ENCODE data around the gene SYK. TPM values are rescaled to one million over a fixed set of nuclear protein-coding genes. Genes with fewer than 3 reads are reported as not detected.

Gene SYK
- total RNA-seq, 1 experiment from 2014 or later, result 0.28 TPM

DNA sequence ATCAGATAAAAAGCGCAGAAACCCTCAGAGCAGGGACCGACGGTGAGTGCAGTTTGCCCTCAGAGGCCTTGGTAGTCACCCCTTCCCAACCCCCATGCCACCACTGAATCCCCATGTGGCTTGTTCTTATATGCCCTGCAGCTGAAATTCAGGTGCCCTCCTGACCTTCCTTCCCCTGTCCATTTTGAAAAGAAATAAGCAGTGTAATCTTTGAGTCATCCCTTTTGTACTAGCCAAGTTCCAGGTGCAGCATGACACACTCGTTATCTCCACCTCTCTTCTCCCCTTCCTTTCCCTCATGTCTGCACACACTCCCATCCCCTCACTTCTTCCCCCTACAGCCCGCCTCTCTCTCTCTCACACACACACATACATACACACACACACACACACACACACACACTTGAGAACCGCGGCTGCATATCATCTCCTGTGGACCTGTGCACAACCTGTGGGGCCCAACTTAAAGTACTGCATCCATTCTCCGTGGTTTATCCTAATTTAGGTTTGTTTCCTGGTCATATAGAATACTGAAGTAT lies 53.1 kb downstream of the SYK start:
- TF ChIP-seq, protein P1, sequence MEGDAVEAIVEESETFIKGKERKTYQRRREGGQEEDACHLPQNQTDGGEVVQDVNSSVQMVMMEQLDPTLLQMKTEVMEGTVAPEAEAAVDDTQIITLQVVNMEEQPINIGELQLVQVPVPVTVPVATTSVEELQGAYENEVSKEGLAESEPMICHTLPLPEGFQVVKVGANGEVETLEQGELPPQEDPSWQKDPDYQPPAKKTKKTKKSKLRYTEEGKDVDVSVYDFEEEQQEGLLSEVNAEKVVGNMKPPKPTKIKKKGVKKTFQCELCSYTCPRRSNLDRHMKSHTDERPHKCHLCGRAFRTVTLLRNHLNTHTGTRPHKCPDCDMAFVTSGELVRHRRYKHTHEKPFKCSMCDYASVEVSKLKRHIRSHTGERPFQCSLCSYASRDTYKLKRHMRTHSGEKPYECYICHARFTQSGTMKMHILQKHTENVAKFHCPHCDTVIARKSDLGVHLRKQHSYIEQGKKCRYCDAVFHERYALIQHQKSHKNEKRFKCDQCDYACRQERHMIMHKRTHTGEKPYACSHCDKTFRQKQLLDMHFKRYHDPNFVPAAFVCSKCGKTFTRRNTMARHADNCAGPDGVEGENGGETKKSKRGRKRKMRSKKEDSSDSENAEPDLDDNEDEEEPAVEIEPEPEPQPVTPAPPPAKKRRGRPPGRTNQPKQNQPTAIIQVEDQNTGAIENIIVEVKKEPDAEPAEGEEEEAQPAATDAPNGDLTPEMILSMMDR (IDR thresholded peaks at IDR 0.05), result no peak
- TF ChIP-seq, protein P2, sequence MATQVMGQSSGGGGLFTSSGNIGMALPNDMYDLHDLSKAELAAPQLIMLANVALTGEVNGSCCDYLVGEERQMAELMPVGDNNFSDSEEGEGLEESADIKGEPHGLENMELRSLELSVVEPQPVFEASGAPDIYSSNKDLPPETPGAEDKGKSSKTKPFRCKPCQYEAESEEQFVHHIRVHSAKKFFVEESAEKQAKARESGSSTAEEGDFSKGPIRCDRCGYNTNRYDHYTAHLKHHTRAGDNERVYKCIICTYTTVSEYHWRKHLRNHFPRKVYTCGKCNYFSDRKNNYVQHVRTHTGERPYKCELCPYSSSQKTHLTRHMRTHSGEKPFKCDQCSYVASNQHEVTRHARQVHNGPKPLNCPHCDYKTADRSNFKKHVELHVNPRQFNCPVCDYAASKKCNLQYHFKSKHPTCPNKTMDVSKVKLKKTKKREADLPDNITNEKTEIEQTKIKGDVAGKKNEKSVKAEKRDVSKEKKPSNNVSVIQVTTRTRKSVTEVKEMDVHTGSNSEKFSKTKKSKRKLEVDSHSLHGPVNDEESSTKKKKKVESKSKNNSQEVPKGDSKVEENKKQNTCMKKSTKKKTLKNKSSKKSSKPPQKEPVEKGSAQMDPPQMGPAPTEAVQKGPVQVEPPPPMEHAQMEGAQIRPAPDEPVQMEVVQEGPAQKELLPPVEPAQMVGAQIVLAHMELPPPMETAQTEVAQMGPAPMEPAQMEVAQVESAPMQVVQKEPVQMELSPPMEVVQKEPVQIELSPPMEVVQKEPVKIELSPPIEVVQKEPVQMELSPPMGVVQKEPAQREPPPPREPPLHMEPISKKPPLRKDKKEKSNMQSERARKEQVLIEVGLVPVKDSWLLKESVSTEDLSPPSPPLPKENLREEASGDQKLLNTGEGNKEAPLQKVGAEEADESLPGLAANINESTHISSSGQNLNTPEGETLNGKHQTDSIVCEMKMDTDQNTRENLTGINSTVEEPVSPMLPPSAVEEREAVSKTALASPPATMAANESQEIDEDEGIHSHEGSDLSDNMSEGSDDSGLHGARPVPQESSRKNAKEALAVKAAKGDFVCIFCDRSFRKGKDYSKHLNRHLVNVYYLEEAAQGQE (IDR thresholded peaks at IDR 0.05; ENCODE audit: insufficient read depth in 1 of 2, low read depth in 2 of 2, low read length in 1 of 2), result no peak
- TF ChIP-seq POLR2AphosphoS5 (IDR thresholded peaks at IDR 0.05; ENCODE audit: low read depth, low read length), result no peak
- TF ChIP-seq SIN3A (IDR thresholded peaks at IDR 0.05; ENCODE audit: borderline replicate concordance, insufficient read depth, low read depth, low read length), result no peak
- no peak for TF ChIP-seq TCF7L2 (IDR thresholded peaks at IDR 0.05; ENCODE audit: low read depth, low read length)
- Histone ChIP-seq H3K4me3 (ENCODE audit: low read depth in 2 of 2, low read length in 2 of 2) (no peak overlapping the region), H3K27ac (ENCODE audit: low read length) (no peak overlapping the region), H3K4me1 (ENCODE audit: control insufficient read depth, insufficient read depth, low read length) (no peaks in the 10 kb centered on the region), H3K27me3 (ENCODE audit: control insufficient read depth, insufficient read depth, low read length) (no peaks in the 10 kb centered on the region), H3K36me3 (ENCODE audit: control insufficient read depth, insufficient read depth, low read length) (no peaks in the 10 kb centered on the region), H3K9me3 (ENCODE audit: control insufficient read depth, insufficient read depth, low read depth, low read length) (no peaks in the 10 kb centered on the region)
- POLR2A ChIA-PET, result no interaction called here
- no peak for DNase-seq (ENCODE audit: low read depth, low spot score)
- CTCF ChIA-PET, result no interaction called here
- no peak for ATAC-seq
- no TSS peak for BruUV-seq (replicated peaks)
- intact Hi-C loops (cut with micrococcal nuclease; ENCODE audit: unreplicated experiment), result no loop called here
- in situ Hi-C loops (cut with HindIII; ENCODE audit: low pct_unique_long_range_greater_than_20kb, low sequenced_read_pairs), result no loop called here

DNA sequence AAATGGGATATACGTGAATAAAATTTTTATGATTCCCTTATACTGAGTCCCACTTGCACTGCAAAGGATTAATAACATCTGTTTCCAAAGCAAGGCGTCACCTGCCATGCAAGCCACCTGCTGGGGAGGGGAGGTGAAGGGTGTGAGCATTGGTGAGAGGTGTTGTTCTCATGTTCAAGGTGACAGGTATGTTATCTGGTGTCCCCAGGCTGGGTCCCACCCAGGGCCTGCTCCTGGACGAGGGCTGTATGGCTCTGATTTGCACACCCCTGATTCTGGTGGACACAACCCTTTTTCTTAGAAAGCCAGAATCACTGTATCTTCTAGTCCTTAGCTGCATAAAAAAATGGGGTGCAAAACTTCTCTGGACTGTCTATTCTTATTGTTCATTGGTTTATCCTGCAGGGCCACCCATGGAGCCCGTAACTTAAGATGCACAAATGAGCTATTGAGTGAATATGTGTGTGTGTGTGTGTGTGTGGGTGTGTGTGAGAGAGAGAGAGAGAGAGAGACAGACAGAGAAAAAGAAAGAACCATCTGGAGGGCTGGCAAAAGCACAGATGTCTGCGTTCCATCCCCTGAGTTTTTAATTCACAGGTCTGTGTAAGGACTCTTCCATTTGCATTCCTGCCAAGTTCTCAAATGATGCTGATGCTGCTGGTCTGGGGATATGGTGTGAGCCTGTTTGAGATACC lies 53.7 kb downstream of the SYK start:
- CTCF ChIA-PET, result no interaction called here
- DNase-seq (ENCODE audit: low read depth, low spot score), result no peak
- TF ChIP-seq, protein P1 (IDR thresholded peaks at IDR 0.05), result no peak
- TF ChIP-seq TCF7L2 (IDR thresholded peaks at IDR 0.05; ENCODE audit: low read depth, low read length) (no peak), POLR2AphosphoS5 (IDR thresholded peaks at IDR 0.05; ENCODE audit: low read depth, low read length) (no peak), SIN3A (IDR thresholded peaks at IDR 0.05; ENCODE audit: borderline replicate concordance, insufficient read depth, low read depth, low read length) (no peak)
- TF ChIP-seq, protein P2 (IDR thresholded peaks at IDR 0.05; ENCODE audit: insufficient read depth in 1 of 2, low read depth in 2 of 2, low read length in 1 of 2), result no peak
- no peaks in the 10 kb centered on the region for H3K27me3 ChIP-seq (ENCODE audit: control insufficient read depth, insufficient read depth, low read length)
- BruUV-seq (replicated peaks), result no TSS peak
- H3K36me3 ChIP-seq (ENCODE audit: control insufficient read depth, insufficient read depth, low read length), result no peaks in the 10 kb centered on the region
- intact Hi-C loops (cut with micrococcal nuclease; ENCODE audit: unreplicated experiment) (no loop called here), in situ Hi-C loops (cut with HindIII; ENCODE audit: low pct_unique_long_range_greater_than_20kb, low sequenced_read_pairs) (no loop called here)
- no peaks in the 10 kb centered on the region for H3K9me3 ChIP-seq (ENCODE audit: control insufficient read depth, insufficient read depth, low read depth, low read length)
- POLR2A ChIA-PET, result no interaction called here
- H3K27ac ChIP-seq (ENCODE audit: low read length), result no peak overlapping the region
- H3K4me1 ChIP-seq (ENCODE audit: control insufficient read depth, insufficient read depth, low read length), result no peaks in the 10 kb centered on the region
- ATAC-seq, result no peak
- no peak overlapping the region for H3K4me3 ChIP-seq (ENCODE audit: low read depth in 2 of 2, low read length in 2 of 2)
